NOMO-1 treated with DMSO at 0.1 percent for 48 hours (cell line): Measurements from ENCODE around the gene COBLL1.

Source experiments
- DNase-seq: peaks from one replicate; lab custom pipeline; 2025; ENCODE audit not compliant: unreplicated experiment; lab: John Stamatoyannopoulos, UW

Gene COBLL1

GRCh38 chr2:164757934-164758695 lies 83.5 kb downstream of the COBLL1 start:
- peak; percentile 3 for DNase-seq

- DNase-seq: no peak
Measured at GRCh38 chr2:164756773-164757172, 84.8 kb downstream of the COBLL1 start.

GRCh38 chr2:164755952-164756351 lies 85.7 kb downstream of the COBLL1 start:
- no peak for DNase-seq

DNA sequence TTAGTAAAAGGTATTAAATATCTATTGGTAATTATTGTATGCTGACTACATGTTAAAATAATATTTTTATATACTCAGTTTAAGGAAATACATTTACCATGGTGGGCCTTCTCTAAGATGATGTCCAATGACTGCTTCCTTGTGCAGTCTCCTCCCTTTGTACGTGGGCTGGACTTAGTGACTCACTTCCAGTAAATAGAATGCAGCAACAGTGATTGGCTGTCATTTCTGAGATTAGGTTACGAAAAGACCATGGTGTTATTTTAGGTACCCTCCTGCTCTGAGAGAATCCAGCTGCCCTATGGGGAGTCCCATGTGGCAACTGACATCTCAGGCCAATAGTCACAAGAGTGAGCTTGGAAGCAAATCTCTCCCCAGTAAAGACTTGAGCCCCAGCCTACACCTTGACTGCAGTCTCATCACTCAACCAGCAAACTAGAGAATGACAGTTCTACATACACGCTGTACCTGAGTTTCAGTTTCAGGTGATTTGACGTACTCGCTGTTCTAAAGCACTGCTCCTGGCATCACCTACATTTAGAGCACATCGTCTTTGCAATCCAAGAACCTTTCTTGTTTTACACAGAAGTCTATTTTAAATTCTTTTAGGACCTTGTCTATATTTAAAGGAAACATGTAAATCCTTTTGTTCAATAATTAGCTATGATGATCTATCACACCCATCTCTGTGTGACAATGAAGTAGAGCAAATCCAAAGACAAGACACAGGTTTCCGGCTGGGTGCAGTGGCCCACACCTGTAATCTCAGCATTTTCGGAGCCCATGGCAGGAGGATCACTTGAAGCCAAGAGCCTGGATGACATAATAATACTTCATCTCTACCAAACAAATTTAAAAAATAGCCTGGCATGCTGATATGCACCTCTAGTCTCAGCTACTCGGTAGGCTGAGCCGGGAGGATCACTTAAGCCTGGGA lies 87.2 kb downstream of the COBLL1 start:
- DNase-seq: no peak

- DNase-seq: no peak
Measured at GRCh38 chr2:164752956-164753355, 88.7 kb downstream of the COBLL1 start.

- no peak for DNase-seq
Measured at GRCh38 chr2:164747783-164748433, 93.7 kb downstream of the COBLL1 start.

GRCh38 chr2:164747140-164747539 lies 94.5 kb downstream of the COBLL1 start:
- DNase-seq: no peak

- DNase-seq: no peak
Measured at GRCh38 chr2:164746713-164747112, 94.9 kb downstream of the COBLL1 start.

DNA sequence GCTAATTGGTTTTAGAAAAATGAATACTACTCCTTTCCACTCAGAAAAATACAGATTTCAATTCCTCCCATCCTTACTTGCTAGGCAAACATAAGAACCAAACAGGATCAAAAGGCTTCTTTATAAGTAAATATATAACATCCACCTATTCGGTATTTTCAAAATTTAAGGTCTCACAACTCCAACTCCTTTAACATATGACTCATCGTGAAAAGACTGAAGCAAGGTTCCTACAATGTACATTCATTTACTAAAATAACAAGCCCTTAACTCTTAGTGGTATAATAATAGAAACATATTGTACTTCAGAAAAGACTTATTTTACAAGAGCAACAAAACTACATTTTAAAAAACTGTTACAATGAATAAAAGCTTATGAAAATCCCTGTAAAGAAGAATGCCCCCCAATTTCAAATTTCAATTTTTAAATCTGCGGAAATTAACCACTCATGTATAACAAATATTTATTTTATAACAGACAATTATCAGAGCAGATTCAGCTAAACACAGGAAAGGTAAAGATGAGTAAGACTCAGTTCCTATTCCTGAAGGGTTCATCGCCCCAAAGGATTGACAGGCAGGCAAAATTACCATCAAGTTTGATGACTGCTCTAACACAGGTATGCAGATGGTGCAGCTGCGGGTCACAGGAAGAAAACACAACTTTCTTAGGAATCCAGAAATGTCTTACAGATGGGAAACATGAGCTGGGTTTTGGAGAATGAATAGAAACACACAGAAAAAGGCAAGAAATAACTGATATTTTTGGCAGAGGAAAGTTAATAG lies 96.4 kb downstream of the COBLL1 start:
- DNase-seq: no peak

- DNase-seq: no peak
Measured at GRCh38 chr2:164742738-164743317, 98.8 kb downstream of the COBLL1 start.

DNA sequence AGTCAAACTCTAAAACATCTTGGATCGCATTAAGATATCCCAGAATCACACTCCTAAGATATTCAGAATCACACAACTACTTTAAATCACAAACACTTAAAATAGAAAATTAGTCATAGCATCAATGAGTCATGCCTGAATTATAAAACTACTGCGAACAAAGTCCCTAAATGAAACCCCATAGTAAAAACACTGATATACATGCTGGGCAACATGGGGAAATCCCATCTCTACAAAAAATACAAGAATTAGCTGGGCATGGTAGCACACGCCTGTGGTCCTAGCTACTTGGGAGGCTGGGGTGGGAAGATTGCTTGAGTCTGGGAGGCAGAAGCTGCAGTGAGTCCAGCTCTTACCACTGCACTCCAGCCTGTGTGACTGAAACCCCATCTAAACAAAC lies 101.7 kb downstream of the COBLL1 start:
- DNase-seq: no peak

DNA sequence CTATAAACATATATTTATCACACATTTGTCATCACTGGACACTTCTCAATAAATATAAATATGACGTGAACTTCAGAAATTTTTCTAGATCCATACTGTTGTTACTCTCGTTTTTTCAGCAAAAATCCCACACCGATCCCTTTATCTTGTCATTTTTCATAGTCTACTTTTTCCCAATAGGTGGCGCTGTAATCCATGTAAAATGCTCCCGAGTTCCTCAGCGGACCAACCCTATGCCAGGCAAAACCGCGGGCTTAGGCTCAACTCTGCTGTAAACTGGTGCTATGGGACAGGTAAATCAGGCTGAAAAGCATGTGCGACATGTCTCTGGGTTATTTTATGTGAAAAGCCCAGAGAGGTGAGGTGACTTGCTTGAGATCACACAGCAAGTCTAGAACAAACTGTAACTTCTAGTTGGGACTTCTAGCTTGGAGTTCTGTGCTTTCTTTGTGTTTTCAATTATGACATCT lies 104.0 kb downstream of the COBLL1 start:
- DNase-seq: peak; percentile 45

GRCh38 chr2:164735309-164735919 lies 106.2 kb downstream of the COBLL1 start:
- no peak for DNase-seq

DNA sequence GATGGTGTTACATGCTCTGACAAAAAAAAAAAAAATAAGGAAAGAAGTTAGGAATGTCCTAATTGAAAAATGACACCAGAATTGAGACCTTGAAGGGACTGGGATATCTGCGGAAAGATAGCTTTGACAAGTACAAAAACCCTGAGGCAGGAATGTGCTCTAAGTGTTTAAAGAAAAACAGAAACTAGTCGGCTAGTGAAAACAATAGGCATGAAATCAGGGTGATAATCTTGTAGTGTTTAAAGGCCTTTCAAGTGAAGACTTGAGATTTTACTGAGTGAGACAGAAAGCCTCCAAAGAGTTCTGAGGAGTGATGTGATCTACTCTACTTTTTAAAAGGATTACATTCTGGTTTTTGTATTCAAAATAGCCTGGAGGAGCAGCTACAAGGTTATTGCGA lies 107.4 kb downstream of the COBLL1 start:
- DNase-seq: no peak

GRCh38 chr2:164725542-164725941 lies 116.1 kb downstream of the COBLL1 start:
- no peak for DNase-seq

GRCh38 chr2:164722616-164723338 lies 118.8 kb downstream of the COBLL1 start:
- DNase-seq: peak; percentile 78

- DNase-seq: no peak
Measured at GRCh38 chr2:164721430-164721829, 120.2 kb downstream of the COBLL1 start.

GRCh38 chr2:164719996-164720941 lies 121.4 kb downstream of the COBLL1 start:
- no peak for DNase-seq
